Right atrium auricular region (tissue), 2 donors: Measurements from ENCODE around the gene APOM. TPM values are rescaled to one million over a fixed set of nuclear protein-coding genes. Genes with fewer than 3 reads are reported as not detected.

Experiments
- DNase-seq: peaks from one replicate; pipeline ENCODE4 v3.0.0-alpha.2; 2019; ENCODE audit warnings: low spot score
- H3K27ac ChIP-seq, 2 donors: fragments of 200-600 bp; sonication (generic); 1 replicate in 1 of 2; 2 replicates in 1 of 2; pipeline ENCODE4 v1.5.1; 2016 to 2019
- H3K27me3 ChIP-seq, 2 donors: fragments of 200-600 bp; sonication (generic); one replicate each; pipeline versions ENCODE4 v1.5.1 to v1.6.0; 2017 to 2019
- H3K36me3 ChIP-seq: fragments of 200-600 bp; sonication (generic); one replicate; pipeline ENCODE4 v1.5.1; 2016
- H3K4me1 ChIP-seq, 2 donors: fragments of 200-600 bp; sonication (generic); one replicate each; pipeline versions ENCODE4 v1.5.1 to v1.6.0; 2017 to 2019
- H3K4me3 ChIP-seq, 2 donors: fragments of 200-600 bp; sonication (generic); 1 replicate in 1 of 2; 2 replicates in 1 of 2; pipeline ENCODE4 v1.5.1; 2017 to 2019; ENCODE audit warnings: mild to moderate bottlenecking in 1 of 2, moderate library complexity in 1 of 2
- H3K9me3 ChIP-seq, 2 donors: fragments of 200-600 bp; sonication (generic); one replicate each; pipeline ENCODE4 v1.5.1; 2019
- total RNA-seq, 2 donors: library from RNA; depleted of rRNA; stranded (reverse); fragments of >200 nt; gene quantifications; one replicate each; pipeline ENCODE4 v1.1.0, GENCODE V29; 2016
- TF ChIP-seq, protein P1 (sequence below), 2 donors: fragments of 200-600 bp; sonication (generic); IDR thresholded peaks; one replicate each; pipeline ENCODE4 v1.5.1; 2019; ENCODE audit warnings: antibody characterized with exemption in 2 of 2

The APOM gene
- total RNA-seq, 2 donors from 2014 or later, result 1.0 to 1.2 TPM

DNA sequence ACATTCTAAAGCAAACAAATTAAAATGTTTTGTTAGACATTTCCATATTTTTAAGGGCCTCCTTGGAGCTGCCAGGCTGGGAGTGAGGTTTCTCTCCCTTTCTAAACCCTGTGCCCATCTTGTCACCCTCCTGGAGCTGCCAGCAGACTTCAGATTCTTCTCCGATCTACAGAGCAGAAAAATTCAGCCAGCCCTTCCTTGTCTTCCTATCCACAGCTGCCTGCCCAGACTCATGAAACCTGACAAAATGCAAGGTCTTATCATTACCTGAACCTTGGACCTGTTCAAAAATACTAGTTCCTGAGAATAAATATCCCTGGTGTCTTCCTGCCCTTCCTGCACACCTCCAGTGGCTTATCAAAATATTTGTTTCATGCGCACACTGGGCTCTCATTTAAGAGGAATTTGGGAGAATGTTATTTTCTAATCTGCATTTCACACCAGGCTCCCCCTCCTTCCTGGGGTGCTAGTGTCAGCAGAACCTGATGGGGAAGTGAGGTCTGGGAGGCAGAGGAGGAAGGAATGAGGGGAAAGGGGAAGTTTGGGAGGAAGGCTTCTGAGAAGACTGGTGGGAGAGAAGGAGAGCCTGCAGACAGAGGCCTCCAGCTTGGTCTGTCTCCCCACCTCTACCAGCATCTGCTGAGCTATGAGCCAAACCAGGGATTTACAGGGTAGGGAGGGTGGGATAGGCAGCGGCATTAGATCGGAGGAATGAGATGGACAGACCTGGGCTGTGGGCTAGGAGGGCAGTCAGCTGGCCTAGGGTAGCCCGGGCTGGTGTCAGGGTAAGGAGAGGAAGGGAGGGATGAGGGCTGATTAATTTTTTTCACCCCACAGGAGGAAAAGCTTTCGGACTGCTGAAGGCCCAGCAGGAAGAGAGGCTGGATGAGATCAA lies 40.8 kb upstream of the APOM start, which contains the start of gene AIF1:
Gene AIF1 (plus strand): TSS at position 551 of the 895 bp plus-strand sequence. CDS start 96 bp downstream, at position 647.
- no peaks in the 10 kb centered on the region for H3K9me3 ChIP-seq
- peak within 1 kb of the TSS in 1 of 2 donors; percentile 40 for H3K27ac ChIP-seq
- peak within 1 kb of the TSS in 1 of 2 donors; percentile 22 for H3K4me3 ChIP-seq
- TF ChIP-seq, protein P1, sequence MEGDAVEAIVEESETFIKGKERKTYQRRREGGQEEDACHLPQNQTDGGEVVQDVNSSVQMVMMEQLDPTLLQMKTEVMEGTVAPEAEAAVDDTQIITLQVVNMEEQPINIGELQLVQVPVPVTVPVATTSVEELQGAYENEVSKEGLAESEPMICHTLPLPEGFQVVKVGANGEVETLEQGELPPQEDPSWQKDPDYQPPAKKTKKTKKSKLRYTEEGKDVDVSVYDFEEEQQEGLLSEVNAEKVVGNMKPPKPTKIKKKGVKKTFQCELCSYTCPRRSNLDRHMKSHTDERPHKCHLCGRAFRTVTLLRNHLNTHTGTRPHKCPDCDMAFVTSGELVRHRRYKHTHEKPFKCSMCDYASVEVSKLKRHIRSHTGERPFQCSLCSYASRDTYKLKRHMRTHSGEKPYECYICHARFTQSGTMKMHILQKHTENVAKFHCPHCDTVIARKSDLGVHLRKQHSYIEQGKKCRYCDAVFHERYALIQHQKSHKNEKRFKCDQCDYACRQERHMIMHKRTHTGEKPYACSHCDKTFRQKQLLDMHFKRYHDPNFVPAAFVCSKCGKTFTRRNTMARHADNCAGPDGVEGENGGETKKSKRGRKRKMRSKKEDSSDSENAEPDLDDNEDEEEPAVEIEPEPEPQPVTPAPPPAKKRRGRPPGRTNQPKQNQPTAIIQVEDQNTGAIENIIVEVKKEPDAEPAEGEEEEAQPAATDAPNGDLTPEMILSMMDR (IDR thresholded peaks at IDR 0.05), result no peak
- no peaks in the 10 kb centered on the region for H3K4me1 ChIP-seq
- no peaks in the 10 kb centered on the region for H3K27me3 ChIP-seq
- no peak for DNase-seq
- no peaks in the 10 kb centered on the region for H3K36me3 ChIP-seq

GRCh38 chr6:31615748-31616147 lies 39.9 kb upstream of the APOM start:
- Histone ChIP-seq H3K36me3 (no peaks in the 10 kb centered on the region), H3K4me3 (peak overlapping the region in 1 of 2 donors; percentile 22), H3K27me3 (no peaks in the 10 kb centered on the region), H3K9me3 (no peaks in the 10 kb centered on the region), H3K27ac (peak overlapping the region in 1 of 2 donors; percentile 40), H3K4me1 (no peaks in the 10 kb centered on the region)
- DNase-seq, result no peak
- TF ChIP-seq, protein P1 (IDR thresholded peaks at IDR 0.05), result no peak

DNA sequence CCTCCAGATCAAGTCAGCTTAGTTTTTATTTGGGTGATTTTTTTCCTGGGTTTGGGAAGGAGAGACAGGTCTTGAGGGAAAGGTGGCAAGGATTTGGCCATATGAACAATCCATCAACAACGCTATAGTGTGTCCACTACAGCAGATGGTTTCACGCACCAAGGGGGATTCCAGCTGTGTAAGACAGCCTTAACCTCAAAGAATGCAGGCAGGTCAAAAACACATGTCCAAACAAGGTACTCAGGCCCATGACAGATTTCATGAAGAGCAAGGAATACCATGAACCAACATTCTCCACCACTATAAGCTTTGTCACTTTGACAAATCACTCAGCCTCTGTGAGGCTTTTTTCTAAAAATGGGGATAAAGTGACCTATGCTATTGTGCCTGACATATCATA lies 38.7 kb upstream of the APOM start:
- H3K4me1 ChIP-seq, result peaks cover 0 to 8% of the 10 kb centered on the region in 2 donors
- TF ChIP-seq, protein P1 (IDR thresholded peaks at IDR 0.05), result no peak
- no peak for DNase-seq
- no peaks in the 10 kb centered on the region for H3K36me3 ChIP-seq
- H3K27me3 ChIP-seq, result no peaks in the 10 kb centered on the region
- no peak overlapping the region for H3K4me3 ChIP-seq
- no peaks in the 10 kb centered on the region for H3K9me3 ChIP-seq
- no peak overlapping the region for H3K27ac ChIP-seq

DNA sequence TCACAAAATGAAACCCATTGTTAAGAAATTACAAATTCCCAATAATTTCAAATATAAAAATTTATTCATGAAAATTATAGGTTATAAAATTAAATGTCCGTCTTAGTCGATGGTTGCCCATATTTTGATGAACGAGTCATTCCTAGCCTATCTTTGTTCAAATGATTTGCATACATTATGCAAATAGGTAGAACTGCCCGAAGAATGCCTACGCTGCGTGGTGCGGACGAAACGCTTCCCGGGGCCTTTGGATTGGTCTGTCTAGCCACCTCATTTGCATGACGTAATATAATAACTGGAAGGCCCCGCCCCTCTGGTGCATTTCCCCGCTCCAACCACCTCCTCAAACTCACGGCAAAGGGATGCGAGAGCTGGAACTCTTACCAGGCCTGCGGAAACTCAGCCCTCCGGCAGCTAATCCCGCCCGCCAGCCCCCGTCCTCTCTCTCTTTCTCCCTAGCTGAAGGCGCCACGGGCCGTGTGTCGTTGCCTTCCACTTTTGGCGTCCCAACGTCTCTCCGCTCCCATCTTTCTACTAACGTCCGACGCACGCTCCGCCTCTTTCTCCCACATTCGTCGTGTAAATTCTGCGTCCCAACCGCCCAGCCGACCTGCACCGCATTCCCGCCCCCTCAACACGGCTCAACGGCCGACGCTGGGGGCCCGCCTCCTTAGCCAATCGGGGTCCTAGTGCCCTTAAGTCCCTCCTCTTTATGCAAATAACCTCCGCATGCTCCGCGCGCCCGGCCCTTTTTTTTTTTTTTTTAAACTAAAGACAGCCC lies 35.7 kb upstream of the APOM start:
- Histone ChIP-seq H3K4me1 (peaks cover 0 to 18% of the 10 kb centered on the region in 2 donors), H3K27me3 (no peaks in the 10 kb centered on the region), H3K9me3 (no peaks in the 10 kb centered on the region), H3K4me3 (peak overlapping the region; percentile 63 to 81), H3K36me3 (peaks cover 18% of the 10 kb centered on the region), H3K27ac (peak overlapping the region; percentile 93 to 99)
- TF ChIP-seq, protein P1 (IDR thresholded peaks at IDR 0.05), result no peak
- DNase-seq, result peak; percentile 98

DNA sequence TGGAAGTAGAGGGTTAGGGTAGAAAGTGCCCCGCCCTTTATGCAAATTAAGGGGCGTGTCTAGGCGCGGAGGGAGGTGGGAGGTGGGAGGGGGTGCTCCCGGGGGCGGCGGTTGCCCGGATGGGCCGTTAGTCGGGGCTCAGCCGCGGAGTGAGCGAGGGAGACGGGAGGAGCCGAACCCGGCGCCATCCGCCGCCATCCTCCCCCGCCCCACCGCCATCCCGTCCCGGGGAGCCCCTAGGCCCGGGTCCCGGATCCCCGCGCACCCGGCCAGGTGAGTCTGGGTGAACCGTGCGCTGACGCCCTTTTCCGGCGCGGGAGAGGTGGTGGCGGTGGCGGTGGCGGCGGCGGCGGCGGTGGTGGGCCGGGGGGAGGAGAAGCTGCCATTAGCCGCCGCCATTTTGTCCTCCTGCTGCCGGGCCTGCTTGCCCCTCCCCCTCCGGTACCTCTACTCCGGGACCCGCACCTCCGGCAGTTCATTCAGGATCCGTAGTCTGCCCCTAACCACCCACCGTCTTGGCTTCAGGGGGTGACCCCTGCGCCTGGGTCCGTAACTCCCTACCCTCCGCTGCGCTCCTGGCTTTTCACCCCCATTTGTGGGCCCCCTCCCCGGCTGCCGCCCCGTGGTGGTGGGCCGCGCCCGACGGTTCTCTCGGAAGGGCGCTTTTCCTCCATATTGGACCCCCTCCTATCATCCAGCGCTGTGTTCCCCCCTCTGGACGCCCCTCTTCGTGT lies 34.9 kb upstream of the APOM start, which contains the start of gene PRRC2A:
Gene PRRC2A (plus strand): TSS at position 130 of the 734 bp plus-strand sequence. CDS start 2,075 bp downstream, outside the sequence.
- DNase-seq, result no peak
- H3K4me3 ChIP-seq, result peak within 1 kb of the TSS; percentile 63 to 81
- H3K27me3 ChIP-seq, result no peaks in the 10 kb centered on the region
- peak within 1 kb of the TSS; percentile 93 to 99 for H3K27ac ChIP-seq
- no peaks in the 10 kb centered on the region for H3K9me3 ChIP-seq
- H3K36me3 ChIP-seq, result peaks cover 26% of the 10 kb centered on the region
- H3K4me1 ChIP-seq, result peaks cover 0 to 18% of the 10 kb centered on the region in 2 donors
- TF ChIP-seq, protein P1 (IDR thresholded peaks at IDR 0.05), result no peak
